GM12878 (cell line): ENCODE measurements around the gene SLC43A1. TPM values are rescaled to one million over a fixed set of nuclear protein-coding genes. Genes with fewer than 3 reads are reported as not detected.

ENCODE experiments used
- ATAC-seq: fragments of 200-7000 bp; cut with Tn5 transposase; 3 replicates; pipeline ENCODE4 v1.9.1; 2020; ENCODE audit warnings: mild to moderate bottlenecking, moderate library complexity
- BruUV-seq: library from RNA; stranded (reverse); fragments of 400-500 nt; replicated peaks from 2 replicates; lab custom pipeline; 2021; lab: Mats Ljungman, UMichigan
- CTCF ChIA-PET: fragments of 300-600 bp; sonication (Branson Sonifier 250); formaldehyde crosslinking; extraction: SDS; loops from one replicate; lab custom pipeline; 2021; ENCODE audit warnings: inconsistent platforms; lab: Yijun Ruan, JAX
- POLR2A ChIA-PET: fragments of 350-600 bp; formaldehyde crosslinking; extraction: SDS; loops from one replicate; lab custom pipeline; 2021; ENCODE audit warnings: inconsistent platforms; lab: Charles Lee
- RAD21 ChIA-PET: fragments of 300-600 bp; sonication (Branson Sonifier 250); formaldehyde crosslinking; loops from one replicate; lab custom pipeline; 2023; ENCODE audit warnings: antibody characterized with exemption; ENCODE audit not compliant: unreplicated experiment; lab: Charles Lee
- SMC1A ChIA-PET: fragments of 300-600 bp; sonication (Branson Sonifier 250); formaldehyde crosslinking; loops from one replicate; lab custom pipeline; 2023; ENCODE audit not compliant: unreplicated experiment, uncharacterized antibody; lab: Charles Lee
- DNase-seq: peaks from one replicate; pipeline ENCODE4 v3.0.0-alpha.2; 2011; ENCODE audit warnings: low read depth, low spot score
- FAIRE-seq: peaks from 3 replicates; lab custom pipeline; 2011; peaks lifted over from hg19 to GRCh38; lab: Jason Lieb, UNC
- H2AFZ ChIP-seq: 2 replicates; pipeline ENCODE4 v1.6.0; 2011; ENCODE audit warnings: low read depth, low read length, control low read depth; ENCODE audit not compliant: control insufficient read depth
- H3K27ac ChIP-seq: 2 replicates; pipeline ENCODE4 v1.5.1; 2011; ENCODE audit warnings: control low read depth; ENCODE audit not compliant: control insufficient read depth, insufficient read depth
- H3K27me3 ChIP-seq, 2 experiments: replicated peaks in 1 of 2; 2 replicates each; pipeline versions ENCODE4 v1.6.0 to v1.6.1; 2011; ENCODE audit warnings: low read length in 1 of 2; ENCODE audit not compliant: control insufficient read depth in 2 of 2, insufficient read depth in 2 of 2
- H3K36me3 ChIP-seq, 2 experiments: 2 replicates each; pipeline ENCODE4 v1.5.1; 2011; ENCODE audit warnings: low read length in 1 of 2; ENCODE audit not compliant: control insufficient read depth in 2 of 2, insufficient read depth in 2 of 2
- H3K4me1 ChIP-seq: 2 replicates; pipeline ENCODE4 v1.6.1; 2011; ENCODE audit warnings: mild to moderate bottlenecking, low read length, moderate library complexity, mixed read lengths; ENCODE audit not compliant: control insufficient read depth, insufficient read depth
- H3K4me2 ChIP-seq: 2 replicates; pipeline ENCODE4 v1.6.0; 2011; ENCODE audit warnings: control low read depth; ENCODE audit not compliant: control insufficient read depth, insufficient read depth
- H3K4me3 ChIP-seq: fragments of 200-600 bp; sonication (generic); 2 replicates; pipeline ENCODE4 v1.5.1; 2016
- H3K79me2 ChIP-seq: 2 replicates; pipeline ENCODE4 v1.6.0; 2011; ENCODE audit warnings: low read length; ENCODE audit not compliant: control insufficient read depth, insufficient read depth
- H3K9ac ChIP-seq: 2 replicates; pipeline ENCODE4 v1.8.0; 2011; ENCODE audit warnings: low read length, control low read depth, mixed read lengths; ENCODE audit not compliant: control insufficient read depth, insufficient read depth
- H3K9me3 ChIP-seq: replicated peaks from 3 replicates; pipeline ENCODE4 v1.5.1; 2011; ENCODE audit warnings: mild to moderate bottlenecking, low read length; ENCODE audit not compliant: control insufficient read depth, insufficient read depth
- H4K20me1 ChIP-seq: 2 replicates; pipeline ENCODE4 v1.6.0; 2011; ENCODE audit not compliant: control insufficient read depth, insufficient read depth
- BCLAF1 ChIP-seq: fragments of 450-650 bp; IDR thresholded peaks from 2 replicates; pipeline ENCODE4 v1.6.1; 2017; ENCODE audit warnings: antibody characterized with exemption, mild to moderate bottlenecking, moderate library complexity
- CBFB ChIP-seq: IDR thresholded peaks from 2 replicates; pipeline ENCODE4 v1.6.1; 2016; ENCODE audit warnings: antibody characterized with exemption, low read depth
- CEBPZ ChIP-seq: fragments of 150-350 bp; IDR thresholded peaks from 2 replicates; pipeline ENCODE4 v1.6.1; 2016; ENCODE audit warnings: low read depth, low read length
- CHD2 ChIP-seq: IDR thresholded peaks from 2 replicates; pipeline ENCODE4 v1.6.1; 2011; ENCODE audit warnings: low read depth, low read length, improper control_type of control experiment, borderline replicate concordance
- CREM ChIP-seq: IDR thresholded peaks from 2 replicates; pipeline ENCODE4 v1.6.1; 2014; ENCODE audit warnings: antibody characterized with exemption, low read depth
- DPF2 ChIP-seq: fragments of 450-650 bp; IDR thresholded peaks from 2 replicates; pipeline ENCODE4 v1.6.1; 2017; ENCODE audit warnings: mild to moderate bottlenecking
- HCFC1 ChIP-seq: fragments of 150-350 bp; IDR thresholded peaks from 2 replicates; pipeline ENCODE4 v1.6.1; 2014; ENCODE audit warnings: low read length
- HDAC2 ChIP-seq: fragments of 200-600 bp; sonication (generic); IDR thresholded peaks from 2 replicates; pipeline ENCODE4 v1.6.1; 2017
- MEF2A ChIP-seq: IDR thresholded peaks from 2 replicates; pipeline ENCODE4 v1.6.1; 2011; ENCODE audit warnings: low read depth, mild to moderate bottlenecking, low read length, moderate library complexity; ENCODE audit not compliant: insufficient read depth
- MLLT1 ChIP-seq: fragments of 450-650 bp; IDR thresholded peaks from 2 replicates; pipeline ENCODE4 v1.6.1; 2016; ENCODE audit warnings: mild to moderate bottlenecking
- PAX5 ChIP-seq: IDR thresholded peaks from 2 replicates; pipeline ENCODE4 v1.6.1; 2011; ENCODE audit warnings: low read depth, low read length, borderline replicate concordance
- PKNOX1 ChIP-seq: fragments of 450-650 bp; IDR thresholded peaks from 2 replicates; pipeline ENCODE4 v1.6.1; 2016; ENCODE audit warnings: mild to moderate bottlenecking
- SMC3 ChIP-seq: IDR thresholded peaks from 2 replicates; pipeline ENCODE4 v1.6.1; 2011; ENCODE audit warnings: low read length, improper control_type of control experiment, borderline replicate concordance
- USF2 ChIP-seq: IDR thresholded peaks from 2 replicates; pipeline ENCODE4 v1.6.1; 2011; ENCODE audit warnings: low read depth, low read length, improper control_type of control experiment, borderline replicate concordance
- YY1 ChIP-seq: IDR thresholded peaks from 2 replicates; pipeline ENCODE4 v1.6.1; 2011; ENCODE audit warnings: low read depth, mild to moderate bottlenecking, low read length
- ZBED1 ChIP-seq: IDR thresholded peaks from 2 replicates; pipeline ENCODE4 v1.6.1; 2016; ENCODE audit warnings: borderline replicate concordance
- WGBS: methylation state at CpG from one replicate; pipeline ENCODE4 v1.1.6; 2016; ENCODE audit warnings: low lambda C conversion rate; ENCODE audit not compliant: insufficient replicate concordance, insufficient coverage; ENCODE audit errors: missing lambda C conversion rate; 5-methylcytosine and 5-hydroxymethylcytosine counted together
- in situ Hi-C: fragments of 300-500 bp; cut with MboI; formaldehyde crosslinking; loops from 9 replicates; pipeline ENCODE4 v1.14.3; 2018; ENCODE audit warnings: mixed read lengths
- intact Hi-C: fragments of 100-400 bp; cut with micrococcal nuclease; formaldehyde crosslinking; loops from one replicate; pipeline ENCODE4 v1.14.2; 2022; ENCODE audit not compliant: unreplicated experiment
- polyA plus RNA-seq, 11 experiments: library from polyadenylated mRNA; depleted of rRNA in 4 of 11; unstranded in 6 of 11; stranded (reverse) in 5 of 11; fragments of >200 nt; fragmentation: Nextera tagmentation in 4 of 11; fragmentation: Illumina TruSeq in 1 of 11; extraction: Ambion mirVana in 4 of 11; extraction: Trizol in 1 of 11; gene quantifications; 1 replicate in 1 of 11; 2 replicates in 10 of 11; pipeline versions ENCODE4 v1.2.1 to v1.2.3, GENCODE V29; 2011 to 2016; ENCODE audit warnings: inconsistent platforms in 2 of 11, missing spikeins in 2 of 11, low read depth in 1 of 11
- total RNA-seq, 4 experiments: library from RNA; depleted of rRNA in 3 of 4; stranded (reverse); fragments of >200 nt in 3 of 4; fragmentation: Illumina TruSeq in 1 of 4; extraction: Trizol in 1 of 4; gene quantifications; 2 replicates each; pipeline versions ENCODE4 v1.2.1 to v1.2.3, GENCODE V29; 2013 to 2021

Gene SLC43A1
- total and polyA plus RNA-seq, 10 of the 15 experiments (the other 5 are each of a cell fraction or from before 2014, with no cell fraction given) = 1.0 to 17.8 (median 12.6) TPM

- no peaks in the 10 kb centered on the region for H4K20me1 ChIP-seq
- no peak for ATAC-seq
- H3K4me2 ChIP-seq = no peak overlapping the region
Observed at GRCh38 chr11:57560146-57560545, 44.6 kb upstream of the SLC43A1 start.

More at GRCh38 chr11:57560146-57560545, 44.6 kb upstream of the SLC43A1 start:
- Histone ChIP-seq H3K4me3 (no peak overlapping the region), H3K79me2 (peaks cover 35% of the 10 kb centered on the region), H3K27me3 (no peaks in the 10 kb centered on the region), H3K27ac (no peak overlapping the region), H3K9ac (no peak overlapping the region), H3K9me3 (no peaks in the 10 kb centered on the region), H3K36me3 (peaks cover 13 to 32% of the 10 kb centered on the region in 2 experiments), H2AFZ (no peak overlapping the region), H3K4me1 (no peaks in the 10 kb centered on the region; the same call in 1 of the 2 replicates)
- RAD21 ChIA-PET = no interaction called here
- in situ Hi-C loops = no loop called here
- intact Hi-C loops = loop anchor here (10.0 kb wide), 1 partner anchor 225 kb away; no protein-coding TSS in a partner anchor
- WGBS = 100% methylated on average over 4 of the region's 4 CpGs
- FAIRE-seq (no peak), DNase-seq (no peak)
- SMC1A ChIA-PET = interaction anchor here (0.6 kb wide), 1 partner anchor 92 kb away, joined by 3 read pairs; no protein-coding TSS in a partner anchor
- CTCF ChIA-PET = interaction anchor here (0.6 to 1.0 kb wide), 3 partner anchors 9 to 81 kb away, joined by 3 read pairs; no protein-coding TSS in a partner anchor
- BruUV-seq = no TSS peak
- TF ChIP-seq HDAC2 (no peak), ZBED1 (no peak), YY1 (no peak), CBFB (no peak), SMC3 (no peak), CEBPZ (no peak), PKNOX1 (no peak), HCFC1 (no peak), CREM (no peak), USF2 (no peak), PAX5 (no peak), DPF2 (no peak), MLLT1 (no peak), CHD2 (no peak), MEF2A (no peak), BCLAF1 (no peak)
- POLR2A ChIA-PET = no interaction called here
